K562 (cell line): ENCODE data around the gene MAML1. TPM values are rescaled to one million over a fixed set of nuclear protein-coding genes. Genes with fewer than 3 reads are reported as not detected.

Source experiments
- ATAC-seq: fragments of 200-7000 bp; cut with Tn5 transposase; 3 replicates; pipeline ENCODE4 v1.9.1; 2020; ENCODE audit warnings: moderate library complexity
- BruUV-seq: library from RNA; stranded (reverse); fragments of 400-500 nt; replicated peaks from 2 replicates; lab custom pipeline; 2021; lab: Mats Ljungman, UMichigan
- CTCF ChIA-PET: fragments of 300-600 bp; formaldehyde crosslinking; extraction: SDS; loops from one replicate; lab custom pipeline; 2021; ENCODE audit warnings: low intra/inter-chr PET ratio; lab: Yijun Ruan, JAX
- POLR2A ChIA-PET: fragments of 300-600, 350-650 bp; sonication (Branson Sonifier 250); formaldehyde crosslinking; extraction: SDS; loops from one replicate; lab custom pipeline; 2021; ENCODE audit warnings: antibody characterized with exemption, inconsistent platforms; lab: Yijun Ruan, JAX
- DNase-seq, 4 experiments: peaks; one replicate each; pipeline versions ENCODE4 v3.0.0 to v3.0.0-alpha.2; 2011 to 2018; ENCODE audit warnings: low spot score in 3 of 4, mixed read lengths in 3 of 4; ENCODE audit errors: extremely low read depth in 1 of 4
- FAIRE-seq: peaks from 2 replicates; lab custom pipeline; 2011; peaks lifted over from hg19 to GRCh38; lab: Jason Lieb, UNC
- H2AFZ ChIP-seq: 2 replicates; pipeline ENCODE4 v1.6.0; 2011; ENCODE audit warnings: low read depth, low read length, control low read depth, inconsistent platforms
- H3K27ac ChIP-seq: fragments of 200-600 bp; 3 replicates; pipeline ENCODE4 v1.8.0; 2011; ENCODE audit warnings: low read depth, mild to moderate bottlenecking, control low read depth, inconsistent platforms, low read length, moderate library complexity, mixed read lengths; ENCODE audit errors: extremely low read depth
- H3K27me3 ChIP-seq, 2 experiments: fragments of 300-600 bp in 1 of 2; 2 replicates in 1 of 2; 3 replicates in 1 of 2; pipeline versions ENCODE4 v1.6.0 to v1.8.0; 2011; ENCODE audit warnings: inconsistent platforms in 2 of 2, low read length in 2 of 2, mild to moderate bottlenecking in 1 of 2, mixed read lengths in 1 of 2, moderate library complexity in 1 of 2; ENCODE audit not compliant: control insufficient read depth in 2 of 2, insufficient read depth in 2 of 2
- H3K36me3 ChIP-seq: fragments of 300-600 bp; 3 replicates; pipeline ENCODE4 v1.8.0; 2011; ENCODE audit warnings: mild to moderate bottlenecking, low read length, inconsistent platforms; ENCODE audit not compliant: control insufficient read depth, insufficient read depth
- H3K4me1 ChIP-seq, 2 experiments: fragments of 200-600 bp in 1 of 2; replicated peaks in 1 of 2; 2 replicates in 1 of 2; 3 replicates in 1 of 2; pipeline versions ENCODE4 v1.5.1 to v1.8.0; 2011; ENCODE audit warnings: inconsistent platforms in 2 of 2, low read length in 2 of 2, mild to moderate bottlenecking in 1 of 2, mixed read lengths in 1 of 2, moderate library complexity in 1 of 2; ENCODE audit not compliant: control insufficient read depth in 2 of 2, insufficient read depth in 2 of 2
- H3K4me2 ChIP-seq: 2 replicates; pipeline ENCODE4 v1.6.1; 2011; ENCODE audit warnings: low read length, control low read depth, inconsistent platforms, mixed read lengths; ENCODE audit not compliant: insufficient read depth
- H3K4me3 ChIP-seq: fragments of 200-600 bp; sonication (generic), shearing (Covaris generic); 2 replicates; pipeline ENCODE4 v1.5.1; 2016; ENCODE audit warnings: control low read depth, inconsistent platforms
- H3K79me2 ChIP-seq: fragments of 200-600 bp; 3 replicates; pipeline ENCODE4 v1.8.0; 2011; ENCODE audit warnings: low read length, inconsistent platforms; ENCODE audit not compliant: control insufficient read depth, insufficient read depth
- H3K9ac ChIP-seq, 2 experiments: 2 replicates each; pipeline versions ENCODE4 v1.6.0 to v1.6.1; 2011; ENCODE audit warnings: low read depth in 2 of 2, low read length in 2 of 2, control low read depth in 1 of 2, inconsistent platforms in 1 of 2, mild to moderate bottlenecking in 1 of 2, mixed read lengths in 1 of 2; ENCODE audit not compliant: insufficient read depth in 1 of 2
- H3K9me1 ChIP-seq: one replicate; pipeline ENCODE4 v1.6.0; 2011; ENCODE audit warnings: inconsistent platforms, mild to moderate bottlenecking, low read length, moderate library complexity; ENCODE audit not compliant: control insufficient read depth, insufficient read depth
- H3K9me3 ChIP-seq: replicated peaks from 2 replicates; pipeline ENCODE4 v1.5.1; 2011; ENCODE audit warnings: low read depth, low read length, inconsistent platforms; ENCODE audit not compliant: control insufficient read depth, insufficient read depth
- H4K20me1 ChIP-seq: replicated peaks from 2 replicates; pipeline ENCODE4 v1.6.1; 2011; ENCODE audit warnings: low read length, inconsistent platforms, mixed read lengths; ENCODE audit not compliant: control insufficient read depth, insufficient read depth
- CHD1 ChIP-seq: fragments of 200-600 bp; sonication (generic); IDR thresholded peaks from one replicate; pipeline ENCODE4 v1.6.1; 2012; ENCODE audit warnings: mild to moderate bottlenecking, moderate library complexity, low read length, inconsistent platforms
- MAZ ChIP-seq, 2 experiments: fragments of 450-650 bp in 1 of 2; sonication (generic) in 1 of 2; formaldehyde crosslinking; IDR thresholded peaks in 1 of 2; conservative IDR thresholded peaks in 1 of 2; 2 replicates each; pipeline versions ENCODE4 v1.4.0 to v1.5.0; 2020; ENCODE audit warnings: mild to moderate bottlenecking in 1 of 2, missing genetic modification reagents in 1 of 2
- NR1H2 ChIP-seq: sonication (generic); formaldehyde crosslinking; IDR thresholded peaks from 2 replicates; pipeline ENCODE4 v1.4.0; 2020; ENCODE audit warnings: mild to moderate bottlenecking, missing genetic modification reagents
- SMARCE1 ChIP-seq: fragments of 450-650 bp; IDR thresholded peaks from 2 replicates; pipeline ENCODE4 v1.7.1; 2016; ENCODE audit warnings: mild to moderate bottlenecking
- SNRNP70 ChIP-seq: fragments of 200-400 bp; formaldehyde crosslinking; optimal IDR thresholded peaks from 2 replicates; pipeline ENCODE3; 2017; ENCODE audit warnings: low read depth, low read length
- TBP ChIP-seq: optimal IDR thresholded peaks from 2 replicates; pipeline ENCODE3; 2011; ENCODE audit warnings: low read depth, low read length, improper control_type of control experiment
- ZFPM2 ChIP-seq: fragments of 250-450 bp; sonication (Bioruptor Pico); IDR thresholded peaks from 2 replicates; pipeline ENCODE4 v1.5.1; 2022; ENCODE audit warnings: mild to moderate bottlenecking
- WGBS: fragments of 100-300 bp; shearing (Covaris generic); methylation state at CpG from one replicate; pipeline ENCODE4 v1.1.6; 2016; ENCODE audit warnings: low coverage, mixed read lengths; ENCODE audit not compliant: insufficient coverage; ENCODE audit errors: missing lambda C conversion rate; 5-methylcytosine and 5-hydroxymethylcytosine counted together
- in situ Hi-C: fragments of 300-500 bp; cut with MboI; formaldehyde crosslinking; loops from 4 replicates; pipeline ENCODE4 v1.15.0; 2018; ENCODE audit warnings: inconsistent platforms, mixed read lengths
- intact Hi-C: fragments of 100-400 bp; cut with micrococcal nuclease; formaldehyde crosslinking; loops from 2 replicates; pipeline ENCODE4 v1.14.2; 2022
- polyA plus RNA-seq, 8 experiments: library from polyadenylated mRNA; depleted of rRNA in 4 of 8; stranded (reverse) in 5 of 8; unstranded in 3 of 8; fragments of >200 nt; fragmentation: Nextera tagmentation in 2 of 8; fragmentation: Illumina TruSeq in 1 of 8; extraction: Ambion mirVana in 2 of 8; extraction: Trizol in 1 of 8; gene quantifications; 2 replicates each; pipeline versions ENCODE4 v1.2.1 to v1.2.3, GENCODE V29; 2011 to 2014; ENCODE audit warnings: inconsistent platforms in 1 of 8, missing spikeins in 1 of 8
- total RNA-seq, 7 experiments: library from RNA; depleted of rRNA in 6 of 7; stranded (reverse); fragments of >200 nt in 6 of 7; fragmentation: Illumina TruSeq in 2 of 7; extraction: Trizol in 2 of 7; gene quantifications; 2 replicates each; pipeline versions ENCODE4 v1.2.1 to v1.2.3, GENCODE V29; 2011 to 2021; ENCODE audit warnings: low replicate concordance in 1 of 7

Gene MAML1
- total and polyA plus RNA-seq, 9 of the 15 experiments (the other 6 are each of a cell fraction or from before 2014, with no cell fraction given), result 0.32 to 18.4 (median 7.0) TPM

- TF ChIP-seq MAZ (CRISPR knock-in tag; conservative IDR thresholded peaks at IDR 0.05 in 1 of 2, IDR thresholded peaks at IDR 0.05 in 1 of 2), result 0 out of 4 replicates have a peak, but pooled peaks of 1 of the 2 experiments have one; percentile 13
- no peak for TF ChIP-seq TBP
- no peak for TF ChIP-seq SNRNP70
- TF ChIP-seq CHD1, result no peak
- no peak for TF ChIP-seq ZFPM2 (CRISPR knock-in tag)
- TF ChIP-seq SMARCE1, result 0 out of 2 replicates have a peak, but pooled peaks have one; percentile 3
- 0 out of 2 replicates have a peak, but pooled peaks have one; percentile 6 for TF ChIP-seq NR1H2 (CRISPR knock-in tag)
These were observed 1.1 kb downstream of the MAML1 start for GRCh38 chr5:179733772-179734126.

More at GRCh38 chr5:179733772-179734126, 1.1 kb downstream of the MAML1 start:
- in situ Hi-C loops, result no loop called here
- peak overlapping the region; percentile 82 to 98 for H3K9ac ChIP-seq
- H3K27me3 ChIP-seq, result no peaks in the 10 kb centered on the region
- H3K79me2 ChIP-seq, result peaks cover 62% of the 10 kb centered on the region
- H3K9me1 ChIP-seq, result no peaks in the 10 kb centered on the region
- H3K27ac ChIP-seq, result peak overlapping the region; percentile 86
- peaks cover 13 to 18% of the 10 kb centered on the region in 2 experiments for H3K4me1 ChIP-seq
- peak overlapping the region; percentile 89 for H3K4me3 ChIP-seq
- no peaks in the 10 kb centered on the region for H3K9me3 ChIP-seq
- H3K4me2 ChIP-seq, result peak overlapping the region; percentile 85
- FAIRE-seq, result no peak
- intact Hi-C loops, result no loop called here
- 0 out of 2 replicates have a peak overlapping the region, but pooled peaks have one; percentile 40 for H2AFZ ChIP-seq
- POLR2A ChIA-PET, result no interaction called here
- H3K36me3 ChIP-seq, result peaks cover 59% of the 10 kb centered on the region
- no TSS peak for BruUV-seq
- WGBS, result 0% methylated on average over 2 of the region's 2 CpGs
- CTCF ChIA-PET, result no interaction called here
- no peak for ATAC-seq
- DNase-seq, result no peak
- H4K20me1 ChIP-seq, result no peaks in the 10 kb centered on the region
